GM12891 (cell line): ENCODE measurements around the gene CDV3.

ENCODE experiments used
- DNase-seq: peaks from one replicate; pipeline ENCODE4 v3.0.0; 2011; ENCODE audit warnings: low spot score; ENCODE audit not compliant: insufficient read length
- FAIRE-seq: peaks from 2 replicates; lab custom pipeline; 2011; peaks lifted over from hg19 to GRCh38; lab: Jason Lieb, UNC
- PAX5 ChIP-seq: IDR thresholded peaks from 2 replicates; pipeline ENCODE4 v1.6.1; 2011; ENCODE audit warnings: low read length, moderate library complexity, mild to moderate bottlenecking; ENCODE audit not compliant: insufficient read depth, severe bottlenecking
- POLR2A ChIP-seq: IDR thresholded peaks from 2 replicates; pipeline ENCODE4 v1.6.1; 2011; ENCODE audit warnings: low read depth, low read length, control low read depth
- POLR2AphosphoS5 ChIP-seq: IDR thresholded peaks from 2 replicates; pipeline ENCODE4 v1.6.1; 2011; ENCODE audit warnings: low read depth, low read length, control low read depth
- POU2F2 ChIP-seq: IDR thresholded peaks from 2 replicates; pipeline ENCODE4 v1.6.1; 2011; ENCODE audit warnings: low read depth, mild to moderate bottlenecking, control low read depth, low read length, moderate library complexity
- SPI1 ChIP-seq: IDR thresholded peaks from 2 replicates; pipeline ENCODE4 v1.6.1; 2011; ENCODE audit warnings: low read depth, low read length, control low read depth
- TAF1 ChIP-seq: IDR thresholded peaks from 2 replicates; pipeline ENCODE4 v1.6.1; 2011; ENCODE audit warnings: low read depth, low read length, control low read depth

Gene CDV3

DNA sequence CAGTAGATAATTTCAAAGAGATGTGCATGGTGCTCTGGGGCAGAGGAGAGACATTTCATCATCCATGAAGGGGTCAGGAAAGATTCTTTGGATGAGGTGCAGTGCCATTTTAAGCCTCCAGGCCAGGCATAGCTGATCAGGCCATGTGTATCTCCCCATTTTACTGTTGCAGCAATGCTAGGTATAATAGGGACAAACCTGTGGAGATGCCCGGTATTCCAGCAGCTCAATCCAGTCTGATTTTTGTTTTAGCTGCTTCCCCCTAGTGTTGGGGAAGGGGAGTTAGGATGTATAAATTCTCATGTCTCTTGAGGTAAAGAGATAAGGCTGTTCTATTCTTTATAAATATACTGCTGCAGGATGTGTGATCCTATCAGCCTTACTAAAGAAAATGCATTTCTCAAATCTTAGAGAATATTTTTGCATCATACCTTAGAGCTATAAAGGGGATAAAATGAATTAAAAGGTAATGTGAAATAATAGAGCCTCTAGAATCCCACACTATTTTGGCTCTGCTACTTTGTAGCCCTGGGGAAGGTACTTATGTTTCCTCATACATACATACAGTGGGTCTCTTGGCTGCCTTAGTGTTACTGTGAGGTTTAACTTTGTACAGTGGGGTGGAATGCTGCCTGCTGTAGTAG lies 5.2 kb downstream of the CDV3 start:
- FAIRE-seq (no peak), DNase-seq (no peak)
- TF ChIP-seq TAF1 (no peak), PAX5 (no peak), POLR2AphosphoS5 (no peak), POU2F2 (no peak)

DNA sequence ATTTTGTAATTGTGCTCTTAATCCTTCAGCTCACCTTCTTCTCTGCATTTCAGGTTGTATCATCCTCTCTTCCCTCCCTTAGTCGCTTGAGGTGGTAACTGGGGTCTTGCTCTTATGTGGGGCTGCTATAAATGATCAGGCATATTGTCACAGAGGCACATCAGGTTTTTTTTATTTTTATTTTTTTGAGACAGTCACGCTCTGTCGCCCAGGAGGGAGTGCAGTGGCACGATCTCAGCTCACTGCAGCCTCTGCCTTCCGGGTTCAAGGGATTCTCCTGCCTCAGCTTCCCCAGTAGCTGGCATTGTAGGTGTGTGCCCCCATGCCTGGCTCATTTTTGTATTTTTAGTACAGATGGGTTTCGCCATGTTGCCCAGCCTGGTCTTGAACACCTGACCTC lies 9.9 kb downstream of the CDV3 start:
- FAIRE-seq, result no peak
- no peak for DNase-seq
- no peak for TF ChIP-seq POU2F2
- no peak for TF ChIP-seq TAF1
- TF ChIP-seq SPI1, result no peak
- TF ChIP-seq POLR2A, result no peak; the same call in 1 of the 2 replicates
- TF ChIP-seq PAX5, result peak; percentile 68

DNA sequence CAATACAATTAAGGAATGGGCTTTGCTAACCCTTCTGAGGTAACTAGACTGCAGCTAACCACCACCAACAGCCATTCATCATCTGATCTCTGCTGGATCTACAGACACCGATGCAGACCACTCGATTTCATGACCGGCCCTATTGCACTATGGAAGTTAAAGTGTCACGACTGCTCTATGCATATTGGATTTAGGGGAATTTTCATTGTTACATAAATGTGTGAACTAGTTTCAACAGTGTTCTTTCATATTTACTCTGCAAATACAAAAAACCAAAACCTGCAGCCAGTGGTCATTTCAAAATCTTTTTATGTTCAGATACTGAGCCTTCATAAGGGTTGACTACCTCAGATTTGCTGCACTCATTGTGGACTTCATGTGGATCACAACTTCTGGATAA lies 14.5 kb downstream of the CDV3 start:
- FAIRE-seq (peak; percentile 38), DNase-seq (no peak)
- TF ChIP-seq TAF1 (no peak), SPI1 (no peak), POLR2AphosphoS5 (no peak), PAX5 (no peak), POU2F2 (peak; percentile 61; the same call in 1 of the 2 replicates), POLR2A (no peak)

DNA sequence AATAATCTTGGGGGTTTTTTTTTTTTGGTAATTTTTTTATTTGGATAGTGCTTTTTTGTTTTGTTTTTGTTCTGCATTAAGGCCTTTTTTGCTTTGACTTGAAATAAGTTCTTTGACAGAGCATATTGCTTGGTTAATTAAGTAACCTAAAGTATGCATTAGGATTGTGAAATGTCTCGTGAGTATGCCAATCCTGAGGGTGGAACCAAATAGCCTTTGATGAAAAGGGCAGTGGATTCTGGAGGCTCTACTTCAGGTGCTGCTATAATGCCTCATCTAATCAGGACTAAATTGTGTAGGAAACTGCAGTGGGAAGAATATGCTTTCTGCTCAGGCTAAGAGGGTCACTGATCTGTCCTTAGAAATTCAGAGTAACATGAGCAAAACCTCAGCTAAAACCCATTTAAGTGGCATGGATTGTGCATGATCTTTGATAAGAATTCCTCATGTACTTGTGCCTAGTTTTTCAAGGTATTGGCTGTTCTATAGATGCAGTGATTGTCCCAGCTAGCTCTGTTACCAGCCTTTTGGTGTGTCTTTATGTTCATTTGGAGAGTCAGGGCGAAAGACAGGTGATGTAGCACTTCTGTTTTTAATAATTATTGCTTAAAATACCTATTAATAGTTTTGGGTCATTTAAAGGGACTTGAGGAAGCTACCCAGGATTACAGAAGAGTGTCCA lies 15.4 kb downstream of the CDV3 start:
- DNase-seq (no peak), FAIRE-seq (no peak)
- peak; percentile 54; the same call in 1 of the 2 replicates for TF ChIP-seq POLR2AphosphoS5
- TF ChIP-seq POLR2A, result no peak; the same call in 1 of the 2 replicates

DNA sequence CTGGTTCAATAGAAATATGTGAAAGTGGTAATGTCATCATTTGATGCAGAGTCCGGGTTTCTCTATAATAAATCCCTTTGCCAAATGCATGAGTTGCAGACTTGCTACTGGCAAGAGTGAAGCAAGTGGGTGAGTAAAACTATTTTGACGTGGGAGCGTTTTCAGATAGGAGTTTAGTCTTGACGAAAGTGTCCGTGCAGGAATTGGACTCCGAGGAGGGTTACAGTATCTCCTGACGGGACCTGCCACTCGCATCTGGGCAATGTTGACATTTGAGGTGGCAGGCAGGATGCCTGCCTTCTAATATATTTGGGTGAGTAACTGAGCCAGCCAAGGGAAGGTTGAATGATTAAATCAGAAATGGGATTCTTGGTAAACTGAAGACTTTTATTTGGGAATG lies 16.0 kb downstream of the CDV3 start:
- no peak for FAIRE-seq
- DNase-seq, result no peak
- TF ChIP-seq TAF1 (no peak), POLR2AphosphoS5 (0 out of 2 replicates have a peak, but pooled peaks have one; percentile 34)

DNA sequence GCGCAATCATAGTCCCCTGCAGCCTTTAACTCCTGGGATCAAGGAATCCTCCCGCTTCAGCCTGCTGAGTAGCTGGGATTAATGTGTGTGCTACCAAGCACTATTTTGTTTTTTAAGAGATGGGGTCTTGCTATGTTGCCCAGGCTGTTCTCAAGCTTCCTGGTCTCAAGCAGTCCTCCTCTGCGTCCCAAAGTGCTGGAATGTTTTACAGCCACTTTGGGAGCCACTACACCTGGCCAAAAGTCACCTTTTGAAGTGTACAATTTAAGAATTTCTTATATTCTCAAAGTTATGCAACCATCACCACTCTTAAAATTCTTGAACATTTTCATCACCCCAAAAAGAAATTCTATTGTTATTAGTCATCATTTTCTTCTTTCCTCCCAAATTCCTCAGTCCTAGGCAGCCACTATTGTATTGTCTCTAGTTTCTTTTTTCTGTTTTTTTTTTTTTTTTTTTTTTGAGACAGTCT lies 17.8 kb downstream of the CDV3 start:
- DNase-seq, result no peak
- FAIRE-seq, result no peak
- TF ChIP-seq POLR2A (no peak), TAF1 (no peak), POLR2AphosphoS5 (no peak), SPI1 (no peak), POU2F2 (no peak), PAX5 (no peak)

DNA sequence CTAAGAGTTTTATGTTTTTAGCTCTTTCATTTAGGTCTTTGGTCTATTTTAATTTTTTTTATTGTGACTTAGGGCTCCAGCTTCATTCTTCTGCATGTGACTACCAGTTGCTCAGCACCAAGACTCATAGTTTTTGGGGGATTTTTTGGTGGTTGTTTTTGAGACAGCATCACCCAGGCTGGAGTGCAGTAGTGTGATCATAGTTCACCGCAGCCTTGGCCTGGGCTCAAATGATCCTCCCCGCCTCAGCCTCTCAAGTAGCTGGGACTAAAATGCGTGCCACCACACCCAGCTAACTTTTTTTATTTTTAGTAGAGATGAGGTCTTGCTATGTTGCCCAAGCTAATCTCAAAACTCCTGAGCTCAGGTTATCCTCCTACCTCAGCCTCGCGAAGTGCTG lies 19.4 kb downstream of the CDV3 start:
- DNase-seq (no peak), FAIRE-seq (no peak)
- TF ChIP-seq POLR2A (no peak), SPI1 (no peak), POLR2AphosphoS5 (no peak), TAF1 (no peak), POU2F2 (no peak), PAX5 (no peak)

DNA sequence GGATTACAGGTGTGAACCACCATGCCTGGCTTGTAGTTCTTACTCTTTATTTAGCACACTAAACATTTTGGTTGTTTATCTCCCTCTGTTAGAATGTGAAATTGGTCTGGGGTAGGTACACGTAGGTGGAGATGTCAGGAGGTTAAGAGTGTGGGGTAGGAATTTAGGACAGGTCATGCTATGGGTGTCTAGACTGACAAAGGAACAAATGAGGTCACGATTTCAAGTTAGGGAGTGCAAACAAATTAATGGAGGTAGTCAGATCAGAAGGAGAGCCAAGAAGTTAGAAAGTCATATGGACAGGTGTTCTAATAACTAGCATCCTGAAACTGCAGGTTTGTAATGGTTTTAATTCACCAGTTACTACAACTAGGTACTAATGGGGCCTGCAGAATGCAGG lies 19.8 kb downstream of the CDV3 start:
- no peak for TF ChIP-seq TAF1
- TF ChIP-seq POLR2AphosphoS5, result no peak
- TF ChIP-seq SPI1, result no peak
- no peak for TF ChIP-seq POLR2A
- TF ChIP-seq PAX5, result no peak
- no peak for TF ChIP-seq POU2F2
- no peak for DNase-seq
- no peak for FAIRE-seq

DNA sequence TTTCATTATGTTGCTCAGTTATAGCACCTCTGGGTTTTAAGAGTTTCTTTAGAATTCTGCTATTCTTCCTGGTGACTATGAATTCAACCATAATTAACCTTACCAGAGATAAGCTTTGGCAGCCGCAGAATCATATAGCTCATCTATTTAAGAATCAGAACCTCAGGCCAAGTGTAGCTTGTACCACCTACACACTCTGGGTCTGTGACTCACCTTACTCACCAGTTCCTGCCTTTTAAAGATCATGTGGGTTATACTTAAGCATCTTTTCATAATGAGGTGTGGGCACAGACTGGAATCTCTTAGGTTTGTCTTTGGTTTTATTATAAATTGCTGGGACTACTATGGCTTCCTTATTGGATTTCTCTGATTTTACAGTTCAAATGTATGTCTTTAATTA lies 21.9 kb downstream of the CDV3 start:
- no peak for DNase-seq
- no peak for TF ChIP-seq TAF1
- TF ChIP-seq SPI1, result 0 out of 2 replicates have a peak, but pooled peaks have one; percentile 9
- no peak for TF ChIP-seq POLR2A
- TF ChIP-seq PAX5, result no peak
- TF ChIP-seq POLR2AphosphoS5, result no peak
- no peak for TF ChIP-seq POU2F2
- FAIRE-seq, result no peak

DNA sequence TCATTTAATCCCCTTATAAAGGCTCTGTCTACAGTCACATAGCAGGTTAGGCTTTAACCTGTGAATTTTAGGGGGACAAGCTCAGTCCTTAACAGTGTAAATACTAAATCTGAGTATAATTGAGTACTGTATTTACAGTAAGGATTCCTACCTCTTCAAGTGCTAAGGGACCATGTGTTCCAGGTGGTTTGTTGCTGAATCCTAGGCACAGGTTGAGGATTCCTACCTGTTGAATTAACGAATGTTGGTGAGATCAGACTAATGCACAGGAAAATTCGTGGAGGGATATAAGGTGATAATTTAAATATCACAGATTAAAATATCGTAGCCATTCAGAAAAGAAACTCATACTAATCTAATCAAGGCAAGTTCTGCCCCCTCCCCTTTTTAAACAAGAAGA lies 24.9 kb downstream of the CDV3 start:
- TF ChIP-seq POLR2A (no peak), POLR2AphosphoS5 (no peak), POU2F2 (no peak), SPI1 (no peak), PAX5 (no peak), TAF1 (no peak)
- DNase-seq (no peak), FAIRE-seq (no peak)
